Activated naive CD8-positive, alpha-beta T cell treated with anti-CD3 and anti-CD28 coated beads, Interleukin-2, amount 50 U/mL, for 16 hours (primary cell): ENCODE data around the gene KLHL17.
"Not testable (repeated sequence)": the region's sequence is repeated elsewhere in the genome, so short reads cannot be mapped to it uniquely, and the experiment has no call there.

ENCODE experiments used
- DNase-seq: peaks from one replicate; pipeline ENCODE4 v3.0.0-alpha.2; 2020; ENCODE audit warnings: low read depth, low spot score

KLHL17 gene

GRCh38 chr1:980602-981395, 20.4 kb downstream of the KLHL17 start:
- DNase-seq, result no peak

GRCh38 chr1:981491-981954, 21.1 kb downstream of the KLHL17 start:
- DNase-seq, result no peak

GRCh38 chr1:981955-982558, 21.7 kb downstream of the KLHL17 start, which contains the start of gene PERM1:
PERM1 (minus strand) TSS chr1:982093; CDS start chr1:981029, 1,064 bp downstream.
- no peak for DNase-seq

GRCh38 chr1:982765-983436, 22.5 kb downstream of the KLHL17 start:
- DNase-seq, result no peak

- peak; percentile 54 for DNase-seq
These were observed 23.6 kb downstream of the KLHL17 start for GRCh38 chr1:983798-984475.

GRCh38 chr1:984476-984814, 24.1 kb downstream of the KLHL17 start:
- DNase-seq, result no peak

GRCh38 chr1:985126-985525, 24.7 kb downstream of the KLHL17 start:
- DNase-seq, result no peak

GRCh38 chr1:988061-988460, 27.7 kb downstream of the KLHL17 start:
- DNase-seq, result not testable (repeated sequence)

GRCh38 chr1:991275-991674, 30.9 kb downstream of the KLHL17 start:
- not testable (repeated sequence) for DNase-seq

- no peak for DNase-seq
These were observed 31.5 kb downstream of the KLHL17 start for GRCh38 chr1:991895-992294.

- no peak for DNase-seq
These were observed 32.0 kb downstream of the KLHL17 start for GRCh38 chr1:992362-992761.

GRCh38 chr1:993379-993995, 33.1 kb downstream of the KLHL17 start:
- DNase-seq, result no peak

- not testable (repeated sequence) for DNase-seq
These were observed 34.2 kb downstream of the KLHL17 start for GRCh38 chr1:994546-994945.

- no peak for DNase-seq
These were observed 35.6 kb downstream of the KLHL17 start for GRCh38 chr1:995665-996633.

- DNase-seq, result no peak
These were observed 36.7 kb downstream of the KLHL17 start for GRCh38 chr1:996851-997712.

- DNase-seq, result no peak
These were observed 37.3 kb downstream of the KLHL17 start for GRCh38 chr1:997713-997992.

GRCh38 chr1:997993-998744, 37.8 kb downstream of the KLHL17 start:
- DNase-seq, result no peak

- DNase-seq, result no peak
These were observed 38.3 kb downstream of the KLHL17 start for GRCh38 chr1:998745-998994.

GRCh38 chr1:998995-999724, 38.8 kb downstream of the KLHL17 start:
- DNase-seq, result no peak
